HG02678 (cell line): ENCODE measurements around the gene POU5F2.

Experiments
- ATAC-seq: cut with Tn5 transposase; IDR thresholded peaks from one replicate; pipeline ENCODE4 v1.9.1; 2021; ENCODE audit warnings: mild to moderate bottlenecking, moderate library complexity; ENCODE audit not compliant: unreplicated experiment

POU5F2 gene

GRCh38 chr5:93717162-93717561 is 24.2 kb downstream of the POU5F2 start:
- ATAC-seq = no peak

- no peak for ATAC-seq
These were observed 24.9 kb downstream of the POU5F2 start for GRCh38 chr5:93716453-93716852.

- ATAC-seq = no peak
These were observed 25.6 kb downstream of the POU5F2 start for GRCh38 chr5:93715761-93716160.

GRCh38 chr5:93715327-93715726 is 26.1 kb downstream of the POU5F2 start:
- no peak for ATAC-seq

GRCh38 chr5:93708442-93708841 is 33.0 kb downstream of the POU5F2 start:
- ATAC-seq = no peak

- no peak for ATAC-seq
These were observed 35.5 kb downstream of the POU5F2 start for GRCh38 chr5:93705896-93706295.

- ATAC-seq = no peak
These were observed 36.4 kb downstream of the POU5F2 start for GRCh38 chr5:93704996-93705395.

- no peak for ATAC-seq
These were observed 49.4 kb downstream of the POU5F2 start for GRCh38 chr5:93691997-93692396.
